ENCODE data around the gene BORCS8. TPM values are rescaled to one million over a fixed set of nuclear protein-coding genes. Genes with fewer than 3 reads are reported as not detected.
A peak's percentile ranks its signal among the peaks of the same experiment; 100 is the strongest.

BORCS8 gene
- total and polyA plus RNA-seq, 2 of the 13 experiments (the other 11 are each of a cell fraction or from before 2014, with no cell fraction given): 9.6 to 13.3 TPM

DNA sequence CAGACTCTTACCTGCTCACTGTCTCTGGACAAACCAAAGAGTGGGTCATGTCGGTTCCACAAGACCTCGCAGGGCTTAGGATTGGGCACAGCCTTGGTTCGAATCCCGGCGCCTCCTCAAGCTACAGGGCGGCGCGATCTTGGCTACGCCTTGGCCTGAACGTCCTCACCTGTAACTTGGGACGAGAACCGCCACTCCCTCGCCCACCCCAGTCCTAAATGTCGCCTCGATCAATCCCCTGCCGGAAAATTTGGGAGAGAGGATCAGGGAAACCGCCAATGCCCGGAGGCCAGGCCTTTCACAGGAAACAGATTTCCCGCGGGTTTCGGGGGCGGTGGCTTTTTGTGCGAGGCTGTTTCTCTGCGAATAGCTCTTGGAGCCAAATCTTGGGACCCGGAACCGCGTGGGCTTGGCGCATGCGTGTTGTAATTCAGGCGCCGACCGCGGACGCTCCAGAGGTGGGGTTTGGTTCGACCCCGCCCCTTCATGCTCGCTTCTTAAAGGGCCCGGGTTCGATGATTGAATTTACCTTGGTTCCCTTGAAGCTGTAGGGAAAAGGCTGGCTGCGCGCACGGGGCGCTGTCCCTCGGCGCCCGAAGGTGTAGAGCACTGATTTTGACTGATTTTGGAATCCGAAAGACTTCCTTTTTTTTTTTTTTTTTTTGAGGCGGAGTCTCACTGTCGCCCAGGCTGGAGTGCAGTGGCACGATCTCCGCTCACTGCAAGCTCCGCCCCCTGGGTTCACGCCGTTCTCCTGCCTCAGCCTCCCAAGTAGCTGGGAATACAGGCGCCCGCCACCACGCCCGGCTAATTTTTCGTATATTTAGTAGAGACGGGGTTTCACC, 11.3 kb upstream of the BORCS8 start, which contains the start of gene NR2C2AP (continued):
- TF ChIP-seq PRMT3 (CRISPR knock-in tag; IDR thresholded peaks at IDR 0.05; ENCODE audit: borderline replicate concordance, low read depth): no peak
- TF ChIP-seq ZNF839 (CRISPR knock-in tag; IDR thresholded peaks at IDR 0.05; ENCODE audit: borderline replicate concordance): no peak
- no peak for TF ChIP-seq TGIF2 (CRISPR knock-in tag; IDR thresholded peaks at IDR 0.05)
- TF ChIP-seq YY1 (IDR thresholded peaks at IDR 0.05; ENCODE audit: insufficient read depth, insufficient replicate concordance, low read depth, low read length): no peak
- TF ChIP-seq, protein P1, sequence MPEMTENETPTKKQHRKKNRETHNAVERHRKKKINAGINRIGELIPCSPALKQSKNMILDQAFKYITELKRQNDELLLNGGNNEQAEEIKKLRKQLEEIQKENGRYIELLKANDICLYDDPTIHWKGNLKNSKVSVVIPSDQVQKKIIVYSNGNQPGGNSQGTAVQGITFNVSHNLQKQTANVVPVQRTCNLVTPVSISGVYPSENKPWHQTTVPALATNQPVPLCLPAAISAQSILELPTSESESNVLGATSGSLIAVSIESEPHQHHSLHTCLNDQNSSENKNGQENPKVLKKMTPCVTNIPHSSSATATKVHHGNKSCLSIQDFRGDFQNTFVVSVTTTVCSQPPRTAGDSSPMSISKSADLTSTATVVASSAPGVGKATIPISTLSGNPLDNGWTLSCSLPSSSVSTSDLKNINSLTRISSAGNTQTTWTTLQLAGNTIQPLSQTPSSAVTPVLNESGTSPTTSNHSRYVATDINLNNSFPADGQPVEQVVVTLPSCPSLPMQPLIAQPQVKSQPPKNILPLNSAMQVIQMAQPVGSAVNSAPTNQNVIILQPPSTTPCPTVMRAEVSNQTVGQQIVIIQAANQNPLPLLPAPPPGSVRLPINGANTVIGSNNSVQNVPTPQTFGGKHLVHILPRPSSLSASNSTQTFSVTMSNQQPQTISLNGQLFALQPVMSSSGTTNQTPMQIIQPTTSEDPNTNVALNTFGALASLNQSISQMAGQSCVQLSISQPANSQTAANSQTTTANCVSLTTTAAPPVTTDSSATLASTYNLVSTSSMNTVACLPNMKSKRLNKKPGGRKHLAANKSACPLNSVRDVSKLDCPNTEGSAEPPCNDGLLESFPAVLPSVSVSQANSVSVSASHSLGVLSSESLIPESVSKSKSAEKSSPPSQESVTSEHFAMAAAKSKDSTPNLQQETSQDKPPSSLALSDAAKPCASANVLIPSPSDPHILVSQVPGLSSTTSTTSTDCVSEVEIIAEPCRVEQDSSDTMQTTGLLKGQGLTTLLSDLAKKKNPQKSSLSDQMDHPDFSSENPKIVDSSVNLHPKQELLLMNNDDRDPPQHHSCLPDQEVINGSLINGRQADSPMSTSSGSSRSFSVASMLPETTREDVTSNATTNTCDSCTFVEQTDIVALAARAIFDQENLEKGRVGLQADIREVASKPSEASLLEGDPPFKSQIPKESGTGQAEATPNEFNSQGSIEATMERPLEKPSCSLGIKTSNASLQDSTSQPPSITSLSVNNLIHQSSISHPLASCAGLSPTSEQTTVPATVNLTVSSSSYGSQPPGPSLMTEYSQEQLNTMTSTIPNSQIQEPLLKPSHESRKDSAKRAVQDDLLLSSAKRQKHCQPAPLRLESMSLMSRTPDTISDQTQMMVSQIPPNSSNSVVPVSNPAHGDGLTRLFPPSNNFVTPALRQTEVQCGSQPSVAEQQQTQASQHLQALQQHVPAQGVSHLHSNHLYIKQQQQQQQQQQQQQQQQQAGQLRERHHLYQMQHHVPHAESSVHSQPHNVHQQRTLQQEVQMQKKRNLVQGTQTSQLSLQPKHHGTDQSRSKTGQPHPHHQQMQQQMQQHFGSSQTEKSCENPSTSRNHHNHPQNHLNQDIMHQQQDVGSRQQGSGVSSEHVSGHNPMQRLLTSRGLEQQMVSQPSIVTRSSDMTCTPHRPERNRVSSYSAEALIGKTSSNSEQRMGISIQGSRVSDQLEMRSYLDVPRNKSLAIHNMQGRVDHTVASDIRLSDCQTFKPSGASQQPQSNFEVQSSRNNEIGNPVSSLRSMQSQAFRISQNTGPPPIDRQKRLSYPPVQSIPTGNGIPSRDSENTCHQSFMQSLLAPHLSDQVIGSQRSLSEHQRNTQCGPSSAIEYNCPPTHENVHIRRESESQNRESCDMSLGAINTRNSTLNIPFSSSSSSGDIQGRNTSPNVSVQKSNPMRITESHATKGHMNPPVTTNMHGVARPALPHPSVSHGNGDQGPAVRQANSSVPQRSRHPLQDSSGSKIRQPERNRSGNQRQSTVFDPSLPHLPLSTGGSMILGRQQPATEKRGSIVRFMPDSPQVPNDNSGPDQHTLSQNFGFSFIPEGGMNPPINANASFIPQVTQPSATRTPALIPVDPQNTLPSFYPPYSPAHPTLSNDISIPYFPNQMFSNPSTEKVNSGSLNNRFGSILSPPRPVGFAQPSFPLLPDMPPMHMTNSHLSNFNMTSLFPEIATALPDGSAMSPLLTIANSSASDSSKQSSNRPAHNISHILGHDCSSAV (CRISPR knock-in tag; IDR thresholded peaks at IDR 0.05; ENCODE audit: borderline replicate concordance): no peak
- no peak for TF ChIP-seq SALL2 (CRISPR knock-in tag; IDR thresholded peaks at IDR 0.05)
- TF ChIP-seq ZNF367 (CRISPR knock-in tag; IDR thresholded peaks at IDR 0.05; ENCODE audit: borderline replicate concordance): no peak
- TF ChIP-seq HOXA9 (CRISPR knock-in tag; IDR thresholded peaks at IDR 0.05; ENCODE audit: borderline replicate concordance): no peak
- TF ChIP-seq, protein P2, sequence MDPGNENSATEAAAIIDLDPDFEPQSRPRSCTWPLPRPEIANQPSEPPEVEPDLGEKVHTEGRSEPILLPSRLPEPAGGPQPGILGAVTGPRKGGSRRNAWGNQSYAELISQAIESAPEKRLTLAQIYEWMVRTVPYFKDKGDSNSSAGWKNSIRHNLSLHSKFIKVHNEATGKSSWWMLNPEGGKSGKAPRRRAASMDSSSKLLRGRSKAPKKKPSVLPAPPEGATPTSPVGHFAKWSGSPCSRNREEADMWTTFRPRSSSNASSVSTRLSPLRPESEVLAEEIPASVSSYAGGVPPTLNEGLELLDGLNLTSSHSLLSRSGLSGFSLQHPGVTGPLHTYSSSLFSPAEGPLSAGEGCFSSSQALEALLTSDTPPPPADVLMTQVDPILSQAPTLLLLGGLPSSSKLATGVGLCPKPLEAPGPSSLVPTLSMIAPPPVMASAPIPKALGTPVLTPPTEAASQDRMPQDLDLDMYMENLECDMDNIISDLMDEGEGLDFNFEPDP (CRISPR knock-in tag; conservative IDR thresholded peaks at IDR 0.05): no peak
- TF ChIP-seq FOXP1 (IDR thresholded peaks at IDR 0.05): no peak
- TF ChIP-seq FOXP1 (CRISPR knock-in tag; IDR thresholded peaks at IDR 0.05): no peak
- TF ChIP-seq PHF8 (CRISPR knock-in tag; IDR thresholded peaks at IDR 0.05): peak; percentile 69
- TF ChIP-seq, protein P3, sequence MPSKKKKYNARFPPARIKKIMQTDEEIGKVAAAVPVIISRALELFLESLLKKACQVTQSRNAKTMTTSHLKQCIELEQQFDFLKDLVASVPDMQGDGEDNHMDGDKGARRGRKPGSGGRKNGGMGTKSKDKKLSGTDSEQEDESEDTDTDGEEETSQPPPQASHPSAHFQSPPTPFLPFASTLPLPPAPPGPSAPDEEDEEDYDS (CRISPR knock-in tag; IDR thresholded peaks at IDR 0.05): peak; percentile 71
- TF ChIP-seq, protein P4, sequence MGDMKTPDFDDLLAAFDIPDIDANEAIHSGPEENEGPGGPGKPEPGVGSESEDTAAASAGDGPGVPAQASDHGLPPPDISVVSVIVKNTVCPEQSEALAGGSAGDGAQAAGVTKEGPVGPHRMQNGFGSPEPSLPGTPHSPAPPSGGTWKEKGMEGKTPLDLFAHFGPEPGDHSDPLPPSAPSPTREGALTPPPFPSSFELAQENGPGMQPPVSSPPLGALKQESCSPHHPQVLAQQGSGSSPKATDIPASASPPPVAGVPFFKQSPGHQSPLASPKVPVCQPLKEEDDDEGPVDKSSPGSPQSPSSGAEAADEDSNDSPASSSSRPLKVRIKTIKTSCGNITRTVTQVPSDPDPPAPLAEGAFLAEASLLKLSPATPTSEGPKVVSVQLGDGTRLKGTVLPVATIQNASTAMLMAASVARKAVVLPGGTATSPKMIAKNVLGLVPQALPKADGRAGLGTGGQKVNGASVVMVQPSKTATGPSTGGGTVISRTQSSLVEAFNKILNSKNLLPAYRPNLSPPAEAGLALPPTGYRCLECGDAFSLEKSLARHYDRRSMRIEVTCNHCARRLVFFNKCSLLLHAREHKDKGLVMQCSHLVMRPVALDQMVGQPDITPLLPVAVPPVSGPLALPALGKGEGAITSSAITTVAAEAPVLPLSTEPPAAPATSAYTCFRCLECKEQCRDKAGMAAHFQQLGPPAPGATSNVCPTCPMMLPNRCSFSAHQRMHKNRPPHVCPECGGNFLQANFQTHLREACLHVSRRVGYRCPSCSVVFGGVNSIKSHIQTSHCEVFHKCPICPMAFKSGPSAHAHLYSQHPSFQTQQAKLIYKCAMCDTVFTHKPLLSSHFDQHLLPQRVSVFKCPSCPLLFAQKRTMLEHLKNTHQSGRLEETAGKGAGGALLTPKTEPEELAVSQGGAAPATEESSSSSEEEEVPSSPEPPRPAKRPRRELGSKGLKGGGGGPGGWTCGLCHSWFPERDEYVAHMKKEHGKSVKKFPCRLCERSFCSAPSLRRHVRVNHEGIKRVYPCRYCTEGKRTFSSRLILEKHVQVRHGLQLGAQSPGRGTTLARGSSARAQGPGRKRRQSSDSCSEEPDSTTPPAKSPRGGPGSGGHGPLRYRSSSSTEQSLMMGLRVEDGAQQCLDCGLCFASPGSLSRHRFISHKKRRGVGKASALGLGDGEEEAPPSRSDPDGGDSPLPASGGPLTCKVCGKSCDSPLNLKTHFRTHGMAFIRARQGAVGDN (CRISPR knock-in tag; IDR thresholded peaks at IDR 0.05): peak; percentile 76
- no peak for TF ChIP-seq ZBTB20 (CRISPR knock-in tag; IDR thresholded peaks at IDR 0.05; ENCODE audit: borderline replicate concordance, low read depth)
